ENCODE results near the gene MAPK8. TPM values are rescaled to one million over a fixed set of nuclear protein-coding genes. Genes with fewer than 3 reads are reported as not detected.

MAPK8 gene
- total and polyA plus RNA-seq, 9 of the 15 experiments (the other 6 are each of a cell fraction or from before 2014, with no cell fraction given) = 6.4 to 159 (median 71.0) TPM

DNA sequence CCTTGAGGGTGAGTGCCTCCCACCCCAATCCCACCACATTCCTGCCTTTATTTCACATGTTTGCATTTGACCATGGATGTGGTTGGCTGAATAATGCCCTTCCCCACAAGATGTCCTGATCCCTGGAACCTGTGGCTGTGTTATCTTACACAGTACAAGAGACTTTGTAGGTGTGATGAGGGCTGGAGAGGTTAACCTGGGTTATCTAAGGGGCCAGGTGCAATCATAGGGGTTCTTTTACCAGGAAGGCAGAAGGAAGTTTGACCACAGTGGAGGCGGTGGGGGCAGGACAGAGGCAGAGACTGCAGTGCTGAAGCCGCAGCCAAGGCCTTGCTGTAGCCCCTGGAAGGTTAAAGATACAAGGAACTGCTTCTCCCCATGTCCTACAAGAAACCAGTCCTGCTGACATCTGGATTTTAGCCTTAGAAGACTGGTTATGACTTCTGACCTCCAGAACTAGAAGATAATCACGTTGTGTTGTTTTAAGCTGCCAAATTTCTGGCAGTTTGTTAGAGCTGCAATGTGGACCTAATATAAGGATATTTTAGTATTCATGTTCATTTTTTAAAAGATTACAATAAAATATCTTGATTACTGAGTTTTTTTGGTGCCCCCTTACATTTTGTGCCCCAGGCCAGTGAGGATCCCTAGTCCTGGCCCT, 161.8 kb downstream of the MAPK8 start (continued):
- TF ChIP-seq AFF4 (CRISPR knock-in tag; IDR thresholded peaks at IDR 0.05) (no peak), ZNF518B (CRISPR knock-in tag; IDR thresholded peaks at IDR 0.05) (no peak), HDAC6 (IDR thresholded peaks at IDR 0.05; ENCODE audit: low read depth, low read length) (no peak), CBX5 (IDR thresholded peaks at IDR 0.05; ENCODE audit: borderline replicate concordance, low read depth) (no peak), ARHGAP35 (IDR thresholded peaks at IDR 0.05; ENCODE audit: partially characterized antibody) (no peak), IFI16 (CRISPR knock-in tag; IDR thresholded peaks at IDR 0.05) (no peak), ZBTB26 (CRISPR knock-in tag; IDR thresholded peaks at IDR 0.05) (no peak), POU5F1 (IDR thresholded peaks at IDR 0.05; ENCODE audit: borderline replicate concordance, low read depth, low read length, partially characterized antibody) (no peak), CHAMP1 (IDR thresholded peaks at IDR 0.05) (no peak), PRMT5 (CRISPR knock-in tag; IDR thresholded peaks at IDR 0.05) (no peak)
- TF ChIP-seq, protein P1, sequence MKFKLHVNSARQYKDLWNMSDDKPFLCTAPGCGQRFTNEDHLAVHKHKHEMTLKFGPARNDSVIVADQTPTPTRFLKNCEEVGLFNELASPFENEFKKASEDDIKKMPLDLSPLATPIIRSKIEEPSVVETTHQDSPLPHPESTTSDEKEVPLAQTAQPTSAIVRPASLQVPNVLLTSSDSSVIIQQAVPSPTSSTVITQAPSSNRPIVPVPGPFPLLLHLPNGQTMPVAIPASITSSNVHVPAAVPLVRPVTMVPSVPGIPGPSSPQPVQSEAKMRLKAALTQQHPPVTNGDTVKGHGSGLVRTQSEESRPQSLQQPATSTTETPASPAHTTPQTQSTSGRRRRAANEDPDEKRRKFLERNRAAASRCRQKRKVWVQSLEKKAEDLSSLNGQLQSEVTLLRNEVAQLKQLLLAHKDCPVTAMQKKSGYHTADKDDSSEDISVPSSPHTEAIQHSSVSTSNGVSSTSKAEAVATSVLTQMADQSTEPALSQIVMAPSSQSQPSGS (CRISPR knock-in tag; IDR thresholded peaks at IDR 0.05) = no peak

Measured in K562 (cell line).